ENCODE results near the gene S100A14.

The S100A14 gene

GRCh38 chr1:153638261-153638660, 22.1 kb upstream of the S100A14 start:
- no peak for DNase-seq

DNA sequence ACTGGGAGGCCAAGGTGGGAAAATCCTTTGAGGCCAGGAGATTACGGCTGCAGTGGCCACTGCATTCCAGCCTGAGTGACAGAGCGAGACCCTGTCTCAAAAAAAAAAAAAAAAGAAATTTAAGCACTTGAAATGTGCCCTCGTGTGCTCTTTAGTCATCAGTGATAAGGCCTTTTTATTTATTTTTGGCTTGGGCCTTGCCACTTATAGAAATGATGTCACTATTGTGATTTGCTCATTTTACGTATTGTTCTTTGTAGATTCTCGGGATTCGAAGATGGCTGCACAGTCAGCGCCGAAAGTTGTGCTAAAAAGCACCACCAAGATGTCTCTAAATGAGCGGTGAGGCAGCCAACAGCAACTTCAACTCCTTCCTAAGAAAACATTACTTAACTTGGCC, 20.2 kb upstream of the S100A14 start:
- no peak for DNase-seq

DNA sequence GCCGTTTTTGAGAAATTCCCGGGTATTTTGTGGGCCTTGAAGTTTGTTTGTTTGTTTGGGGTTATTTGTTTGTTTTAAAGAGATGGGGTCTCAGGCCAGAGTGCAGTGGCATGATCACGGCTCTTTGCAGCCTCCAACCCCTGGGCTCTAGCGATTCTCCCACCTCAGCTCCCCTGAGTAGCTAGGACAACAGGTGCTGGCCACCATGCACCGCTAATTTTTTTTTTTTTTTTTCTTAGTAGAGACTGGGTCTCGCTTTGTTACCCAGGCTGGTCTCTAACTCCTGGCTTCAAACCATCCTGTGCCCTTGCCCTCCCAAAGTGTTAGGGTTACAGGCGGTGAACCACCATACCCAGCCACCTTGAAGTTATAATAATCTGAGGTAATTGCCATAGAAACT, 19.7 kb upstream of the S100A14 start:
- DNase-seq, result no peak

DNA sequence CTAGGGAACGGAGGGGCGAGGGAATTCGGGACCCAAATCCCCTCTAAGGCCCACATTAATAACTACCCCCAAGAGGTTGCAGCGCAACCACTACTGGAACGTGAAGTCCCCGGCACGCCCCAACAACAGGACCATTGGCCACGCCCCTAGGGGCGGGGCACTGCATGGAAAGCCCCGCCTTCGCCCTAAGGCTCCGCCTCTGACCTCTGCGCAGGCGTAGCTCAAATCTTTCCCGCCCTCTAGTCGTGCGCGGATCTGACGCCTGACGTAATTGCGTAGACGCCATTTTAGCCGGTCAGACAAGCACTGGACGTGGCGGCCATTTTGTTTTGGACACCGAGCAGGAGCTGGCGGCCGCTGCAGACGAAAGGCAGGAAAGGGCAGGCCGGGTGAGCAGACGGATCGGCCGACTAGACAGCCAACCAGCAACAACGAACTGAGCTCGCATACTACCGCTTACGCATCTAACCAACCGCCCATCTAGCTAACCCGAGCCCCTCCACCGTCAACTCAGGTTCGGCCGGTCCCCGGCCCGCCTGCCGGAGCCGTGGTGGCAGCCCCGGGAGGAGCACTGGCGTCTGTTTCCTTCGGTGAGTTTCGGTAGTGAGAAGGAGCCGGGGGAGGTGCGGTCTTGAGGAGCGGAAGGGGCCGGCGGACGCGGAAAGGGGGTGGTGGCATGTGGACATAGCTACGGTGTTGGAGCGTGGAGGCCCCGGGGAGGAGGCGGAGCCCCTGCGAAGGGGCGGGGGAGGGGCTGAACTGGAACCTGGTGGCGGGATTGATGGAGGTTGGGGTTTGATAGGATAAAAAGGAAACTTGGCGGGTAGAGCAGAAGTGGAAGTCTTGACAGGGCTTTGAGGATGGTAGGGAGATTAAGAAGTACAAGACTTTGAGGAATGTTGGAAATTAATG, 17.9 kb upstream of the S100A14 start, which contains the start of gene CHTOP:
Gene CHTOP (plus strand): TSS at position 313 of the 912 bp plus-strand sequence. CDS start 2,523 bp downstream, outside the sequence.
- DNase-seq, result peak; percentile 93

- no peak for DNase-seq
These were observed 17.1 kb upstream of the S100A14 start for GRCh38 chr1:153633161-153633753.

DNA sequence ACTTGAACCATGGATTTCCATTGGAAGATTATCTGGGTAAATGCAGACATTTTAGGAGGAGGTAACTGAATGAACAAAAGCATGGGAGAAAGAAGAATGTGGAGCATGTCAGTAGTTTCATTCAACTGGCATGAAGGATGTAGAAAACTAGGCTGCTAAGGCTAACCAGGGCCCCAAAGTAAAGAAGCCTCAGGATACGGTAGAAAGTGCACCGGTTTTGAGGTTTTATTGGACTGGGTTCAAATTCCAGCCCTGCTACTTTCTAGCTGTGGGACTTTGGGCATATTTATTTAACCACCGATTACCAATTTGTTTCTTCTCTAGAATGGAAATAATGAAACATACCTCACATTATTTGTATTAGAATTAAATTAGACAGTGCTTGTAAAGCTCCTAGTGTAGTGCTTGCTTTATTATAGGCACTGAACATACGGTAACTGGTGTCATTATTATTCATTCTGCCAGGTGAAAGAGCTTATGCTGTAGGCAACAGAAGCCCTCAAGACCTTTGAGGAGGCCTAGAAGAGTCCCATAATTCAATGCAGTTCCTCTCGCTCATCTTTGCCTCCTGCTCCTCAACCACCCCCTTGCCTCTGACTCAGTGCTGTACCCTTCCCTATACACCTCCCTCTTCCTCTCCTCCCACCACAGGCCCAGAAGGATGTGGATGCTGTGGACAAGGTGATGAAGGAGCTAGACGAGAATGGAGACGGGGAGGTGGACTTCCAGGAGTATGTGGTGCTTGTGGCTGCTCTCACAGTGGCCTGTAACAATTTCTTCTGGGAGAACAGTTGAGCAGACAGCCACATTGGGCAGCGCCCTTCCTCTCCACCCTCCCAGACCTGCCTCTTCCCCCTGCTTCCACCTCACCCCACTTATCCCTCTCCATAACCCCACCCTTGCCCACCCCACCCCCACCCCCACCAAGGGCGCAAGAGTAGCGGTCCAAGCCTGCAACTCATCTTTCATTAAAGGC, 15.2 kb upstream of the S100A14 start:
- DNase-seq, result no peak

- DNase-seq, result no peak
These were observed 14.3 kb upstream of the S100A14 start for GRCh38 chr1:153630384-153630783.

DNA sequence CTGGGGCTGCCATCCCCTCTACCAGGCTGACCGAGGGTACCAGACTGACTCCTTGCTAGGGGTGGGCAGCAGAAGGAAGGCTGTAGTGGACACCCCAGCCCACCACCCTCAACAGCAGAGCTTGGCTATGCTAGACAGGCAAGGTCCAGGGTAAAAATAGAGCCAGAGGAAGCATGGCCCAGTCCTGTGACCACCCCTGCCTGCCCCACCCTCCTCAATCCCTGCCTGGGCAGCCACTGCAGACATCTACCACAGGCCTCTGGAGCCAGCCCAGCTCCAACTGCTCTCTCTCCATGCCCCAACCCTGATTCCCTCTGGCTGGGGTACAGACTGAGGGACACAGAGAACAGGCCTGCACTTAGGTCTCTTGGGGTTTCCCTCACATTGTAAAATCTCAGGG, 13.8 kb upstream of the S100A14 start:
- DNase-seq, result no peak

DNA sequence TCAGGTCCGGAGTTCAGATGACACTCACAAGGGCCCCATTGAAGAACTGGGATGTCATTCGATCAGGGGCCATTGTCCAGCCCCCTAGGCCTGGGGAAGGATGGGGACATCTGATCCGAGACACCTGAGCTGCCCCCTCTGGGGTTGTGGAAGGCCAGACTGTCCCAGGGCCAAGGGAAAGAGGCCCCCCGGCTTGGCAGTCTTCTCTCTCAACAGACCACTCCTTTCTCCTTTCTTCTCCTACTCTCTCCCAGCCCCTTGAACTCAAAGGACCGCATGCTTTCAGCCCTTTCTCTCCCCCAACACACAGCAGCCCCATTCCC, 13.2 kb upstream of the S100A14 start:
- no peak for DNase-seq

DNA sequence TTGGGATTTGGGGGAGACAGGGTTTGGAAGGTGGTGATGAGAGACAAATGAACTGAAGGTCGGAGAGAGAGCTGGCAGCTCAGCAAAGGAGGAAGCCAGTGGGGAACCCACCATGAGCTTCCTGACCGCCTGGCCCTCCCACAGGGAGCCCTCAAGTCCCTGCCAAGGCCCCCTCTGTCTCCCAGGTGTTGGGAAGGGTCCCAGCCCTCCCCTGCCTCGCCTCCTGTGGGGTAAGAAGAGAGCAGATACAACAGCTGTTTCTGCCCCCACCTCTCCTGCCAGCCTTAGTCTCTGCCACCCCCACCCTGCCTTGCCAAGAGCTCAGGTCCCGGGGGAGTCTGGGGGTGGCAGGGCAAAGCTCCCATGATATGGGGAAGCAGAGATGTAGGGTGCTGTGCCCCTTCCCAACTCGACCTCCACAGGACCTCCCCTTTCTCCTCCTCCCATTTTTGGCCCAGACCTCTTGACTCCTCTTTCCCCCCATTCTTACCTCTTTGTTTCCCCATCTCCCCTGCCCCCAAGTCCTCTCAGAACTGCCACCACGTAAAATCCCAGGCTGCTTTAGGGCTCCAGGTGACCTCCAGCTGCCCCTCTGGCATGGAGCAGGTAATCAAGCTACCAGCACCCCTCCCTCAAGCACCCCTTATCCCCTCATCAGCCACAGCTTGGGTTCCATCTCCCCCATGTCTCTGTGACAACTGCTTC, 12.7 kb upstream of the S100A14 start:
- no peak for DNase-seq

DNA sequence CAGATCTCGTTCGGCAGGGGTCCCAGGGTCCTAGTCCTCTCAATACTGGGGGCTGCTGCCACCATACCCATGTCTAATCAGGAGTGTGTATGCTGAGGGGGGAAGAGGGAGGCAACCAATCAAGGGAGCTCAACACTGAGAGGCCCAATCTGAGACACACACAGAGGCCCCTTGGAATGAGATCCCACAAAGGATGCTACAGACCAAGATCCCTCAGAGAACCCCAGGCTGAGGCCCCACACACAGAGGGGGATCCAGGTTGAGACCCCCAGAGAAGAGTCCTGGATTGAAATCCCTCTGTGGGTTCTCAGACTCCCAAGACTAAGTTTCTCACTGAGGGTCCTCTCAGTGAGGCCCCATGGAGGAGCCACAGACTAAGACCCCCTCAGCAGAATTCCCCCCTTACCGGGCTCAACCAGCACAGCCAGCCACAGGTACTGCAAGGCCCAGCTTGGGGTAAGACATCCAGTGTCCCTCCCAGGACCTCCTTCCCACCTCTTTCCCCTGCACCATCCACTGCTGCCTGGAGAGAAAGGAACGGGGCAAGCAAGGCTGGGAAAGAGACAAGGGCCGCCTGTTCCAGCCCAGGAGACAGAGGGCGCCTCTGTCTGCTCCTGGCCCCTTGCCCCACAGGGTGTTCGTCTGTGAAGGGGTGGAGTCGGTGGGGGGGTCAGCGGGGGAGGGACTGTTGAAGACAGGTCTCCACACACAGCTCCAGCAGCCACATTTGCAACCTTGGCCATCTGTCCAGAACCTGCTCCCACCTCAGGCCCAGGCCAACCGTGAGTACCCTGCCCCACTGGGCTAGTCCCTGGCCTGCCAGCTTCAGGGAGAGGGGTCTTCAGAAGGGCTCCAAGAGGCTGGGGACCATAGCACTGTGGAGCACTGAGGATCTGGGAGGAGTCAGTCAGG, 11.8 kb upstream of the S100A14 start, which contains the start of gene S100A1:
Gene S100A1 (plus strand): TSS at position 720 of the 912 bp plus-strand sequence. CDS start 2,088 bp downstream, outside the sequence.
- DNase-seq, result no peak

- no peak for DNase-seq
These were observed 11.0 kb upstream of the S100A14 start, which contains the start of gene S100A13 for GRCh38 chr1:153626904-153627714. Gene S100A13, minus strand, starts transcription at chr1:153627505. Its CDS starts 1,033 bp downstream, at chr1:153626472.

- DNase-seq, result no peak
These were observed 10.4 kb upstream of the S100A14 start for GRCh38 chr1:153626477-153626903.

- DNase-seq, result no peak
These were observed 9.0 kb upstream of the S100A14 start for GRCh38 chr1:153624965-153625611.

- DNase-seq, result no peak
These were observed 7.0 kb upstream of the S100A14 start for GRCh38 chr1:153623101-153623500.

- no peak for DNase-seq
These were observed 3.0 kb upstream of the S100A14 start for GRCh38 chr1:153619171-153619570.

DNA sequence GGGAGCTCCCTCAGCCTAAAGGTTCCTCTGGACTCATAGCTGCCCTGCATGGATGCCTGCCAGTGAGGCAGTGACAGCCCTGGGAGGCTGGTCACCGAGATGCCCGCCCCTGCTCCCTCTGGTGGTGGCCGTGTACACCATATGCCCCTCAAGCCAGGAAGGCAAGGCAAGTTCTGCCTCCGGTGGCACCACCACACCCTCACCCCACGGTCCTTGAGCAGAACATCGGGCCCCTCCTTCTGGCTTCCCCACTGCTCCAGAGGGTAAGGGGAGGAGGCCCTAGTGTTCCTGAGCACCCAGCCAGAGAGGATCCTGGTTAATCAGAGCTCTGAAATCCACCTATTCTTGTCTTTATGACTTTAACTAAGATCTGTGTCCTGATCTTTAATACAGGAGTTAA, 1.5 kb upstream of the S100A14 start:
- DNase-seq, result peak; percentile 34

DNA sequence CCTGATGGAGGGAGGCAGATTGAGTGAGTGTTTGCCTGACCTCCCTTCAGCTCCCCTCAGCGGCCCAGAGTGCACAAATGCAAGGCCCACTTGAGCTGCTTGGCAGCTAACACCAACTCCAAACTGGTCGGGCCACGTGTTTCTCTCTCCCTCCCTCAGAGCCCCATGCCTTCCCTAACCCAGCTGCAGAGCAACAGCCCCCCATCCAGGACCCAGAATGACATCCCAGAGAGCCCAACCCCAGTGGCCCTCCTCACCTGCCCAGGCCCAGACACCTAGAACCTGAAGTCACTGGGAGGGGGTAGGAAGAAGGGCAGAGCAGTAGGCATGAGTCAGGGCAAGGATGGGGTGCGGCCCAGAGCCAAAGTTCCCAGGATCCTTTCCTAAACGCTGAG, 789 bp upstream of the S100A14 start:
- DNase-seq, result no peak

GRCh38 chr1:153615406-153615805, 719 bp downstream of the S100A14 start:
- DNase-seq, result no peak

GRCh38 chr1:153614906-153615305, 1.2 kb downstream of the S100A14 start:
- DNase-seq, result no peak

Data from effector CD4-positive, alpha-beta T cell (primary cell).